GM12878 (cell line): Measurements from ENCODE around the gene ITK. TPM values are rescaled to one million over a fixed set of nuclear protein-coding genes. Genes with fewer than 3 reads are reported as not detected.

Experiments
- ATAC-seq: fragments of 200-7000 bp; cut with Tn5 transposase; 3 replicates; pipeline ENCODE4 v1.9.1; 2020; ENCODE audit warnings: mild to moderate bottlenecking, moderate library complexity
- BruUV-seq: library from RNA; stranded (reverse); fragments of 400-500 nt; replicated peaks from 2 replicates; lab custom pipeline; 2021; lab: Mats Ljungman, UMichigan
- CTCF ChIA-PET: fragments of 300-600 bp; sonication (Branson Sonifier 250); formaldehyde crosslinking; extraction: SDS; loops from one replicate; lab custom pipeline; 2021; ENCODE audit warnings: inconsistent platforms; lab: Yijun Ruan, JAX
- POLR2A ChIA-PET: fragments of 350-600 bp; formaldehyde crosslinking; extraction: SDS; loops from one replicate; lab custom pipeline; 2021; ENCODE audit warnings: inconsistent platforms; lab: Charles Lee
- RAD21 ChIA-PET: fragments of 300-600 bp; sonication (Branson Sonifier 250); formaldehyde crosslinking; loops from one replicate; lab custom pipeline; 2023; ENCODE audit warnings: antibody characterized with exemption; ENCODE audit not compliant: unreplicated experiment; lab: Charles Lee
- SMC1A ChIA-PET: fragments of 300-600 bp; sonication (Branson Sonifier 250); formaldehyde crosslinking; loops from one replicate; lab custom pipeline; 2023; ENCODE audit not compliant: unreplicated experiment, uncharacterized antibody; lab: Charles Lee
- DNase-seq: peaks from one replicate; pipeline ENCODE4 v3.0.0-alpha.2; 2011; ENCODE audit warnings: low read depth, low spot score
- FAIRE-seq: peaks from 3 replicates; lab custom pipeline; 2011; peaks lifted over from hg19 to GRCh38; lab: Jason Lieb, UNC
- H2AFZ ChIP-seq: 2 replicates; pipeline ENCODE4 v1.6.0; 2011; ENCODE audit warnings: low read depth, low read length, control low read depth; ENCODE audit not compliant: control insufficient read depth
- H3K27ac ChIP-seq: 2 replicates; pipeline ENCODE4 v1.5.1; 2011; ENCODE audit warnings: control low read depth; ENCODE audit not compliant: control insufficient read depth, insufficient read depth
- H3K27me3 ChIP-seq, 2 experiments: replicated peaks in 1 of 2; 2 replicates each; pipeline versions ENCODE4 v1.6.0 to v1.6.1; 2011; ENCODE audit warnings: low read length in 1 of 2; ENCODE audit not compliant: control insufficient read depth in 2 of 2, insufficient read depth in 2 of 2
- H3K36me3 ChIP-seq, 2 experiments: 2 replicates each; pipeline ENCODE4 v1.5.1; 2011; ENCODE audit warnings: low read length in 1 of 2; ENCODE audit not compliant: control insufficient read depth in 2 of 2, insufficient read depth in 2 of 2
- H3K4me1 ChIP-seq: 2 replicates; pipeline ENCODE4 v1.6.1; 2011; ENCODE audit warnings: mild to moderate bottlenecking, low read length, moderate library complexity, mixed read lengths; ENCODE audit not compliant: control insufficient read depth, insufficient read depth
- H3K4me2 ChIP-seq: 2 replicates; pipeline ENCODE4 v1.6.0; 2011; ENCODE audit warnings: control low read depth; ENCODE audit not compliant: control insufficient read depth, insufficient read depth
- H3K4me3 ChIP-seq: fragments of 200-600 bp; sonication (generic); 2 replicates; pipeline ENCODE4 v1.5.1; 2016
- H3K79me2 ChIP-seq: 2 replicates; pipeline ENCODE4 v1.6.0; 2011; ENCODE audit warnings: low read length; ENCODE audit not compliant: control insufficient read depth, insufficient read depth
- H3K9ac ChIP-seq: 2 replicates; pipeline ENCODE4 v1.8.0; 2011; ENCODE audit warnings: low read length, control low read depth, mixed read lengths; ENCODE audit not compliant: control insufficient read depth, insufficient read depth
- H3K9me3 ChIP-seq: replicated peaks from 3 replicates; pipeline ENCODE4 v1.5.1; 2011; ENCODE audit warnings: mild to moderate bottlenecking, low read length; ENCODE audit not compliant: control insufficient read depth, insufficient read depth
- H4K20me1 ChIP-seq: 2 replicates; pipeline ENCODE4 v1.6.0; 2011; ENCODE audit not compliant: control insufficient read depth, insufficient read depth
- CREB1 ChIP-seq: IDR thresholded peaks from 2 replicates; pipeline ENCODE4 v1.6.1; 2012; ENCODE audit warnings: low read depth, mild to moderate bottlenecking, inconsistent platforms
- GATAD2B ChIP-seq: fragments of 450-650 bp; conservative IDR thresholded peaks from 2 replicates; pipeline ENCODE4 v1.6.1; 2017; ENCODE audit warnings: low read depth, mild to moderate bottlenecking, moderate library complexity
- JUNB ChIP-seq: IDR thresholded peaks from 2 replicates; pipeline ENCODE4 v1.6.1; 2016; ENCODE audit warnings: antibody characterized with exemption, mild to moderate bottlenecking
- MLLT1 ChIP-seq: fragments of 450-650 bp; IDR thresholded peaks from 2 replicates; pipeline ENCODE4 v1.6.1; 2016; ENCODE audit warnings: mild to moderate bottlenecking
- SPI1 ChIP-seq: IDR thresholded peaks from 2 replicates; pipeline ENCODE4 v1.6.1; 2011; ENCODE audit warnings: low read depth, mild to moderate bottlenecking, low read length, moderate library complexity, borderline replicate concordance; ENCODE audit not compliant: insufficient read depth
- WGBS: methylation state at CpG from one replicate; pipeline ENCODE4 v1.1.6; 2016; ENCODE audit warnings: low lambda C conversion rate; ENCODE audit not compliant: insufficient replicate concordance, insufficient coverage; ENCODE audit errors: missing lambda C conversion rate; 5-methylcytosine and 5-hydroxymethylcytosine counted together
- in situ Hi-C: fragments of 300-500 bp; cut with MboI; formaldehyde crosslinking; loops from 9 replicates; pipeline ENCODE4 v1.14.3; 2018; ENCODE audit warnings: mixed read lengths
- intact Hi-C: fragments of 100-400 bp; cut with micrococcal nuclease; formaldehyde crosslinking; loops from one replicate; pipeline ENCODE4 v1.14.2; 2022; ENCODE audit not compliant: unreplicated experiment
- polyA plus RNA-seq, 11 experiments: library from polyadenylated mRNA; depleted of rRNA in 4 of 11; unstranded in 6 of 11; stranded (reverse) in 5 of 11; fragments of >200 nt; fragmentation: Nextera tagmentation in 4 of 11; fragmentation: Illumina TruSeq in 1 of 11; extraction: Ambion mirVana in 4 of 11; extraction: Trizol in 1 of 11; gene quantifications; 1 replicate in 1 of 11; 2 replicates in 10 of 11; pipeline versions ENCODE4 v1.2.1 to v1.2.3, GENCODE V29; 2011 to 2016; ENCODE audit warnings: inconsistent platforms in 2 of 11, missing spikeins in 2 of 11, low read depth in 1 of 11
- total RNA-seq, 4 experiments: library from RNA; depleted of rRNA in 3 of 4; stranded (reverse); fragments of >200 nt in 3 of 4; fragmentation: Illumina TruSeq in 1 of 4; extraction: Trizol in 1 of 4; gene quantifications; 2 replicates each; pipeline versions ENCODE4 v1.2.1 to v1.2.3, GENCODE V29; 2013 to 2021

ITK gene
- total and polyA plus RNA-seq, 10 of the 15 experiments (the other 5 are each of a cell fraction or from before 2014, with no cell fraction given): 0.05 to 2.4 (median 0.76) TPM

GRCh38 chr5:157187046-157187754, 6.6 kb downstream of the ITK start:
- ChIA-PET CTCF (interaction anchor here (0.5 to 1.1 kb wide), 3 partner anchors 30 to 1359 kb away, joined by 3 to 4 read pairs (median 4); no protein-coding TSS in a partner anchor), SMC1A (interaction anchor here (1.0 to 6.1 kb wide), 5 partner anchors 9 to 66 kb away, joined by 3 to 43 read pairs (median 3); no protein-coding TSS in a partner anchor), RAD21 (no interaction called here), POLR2A (interaction anchor here (0.5 kb wide), 1 partner anchor 19 kb away, joined by 5 read pairs; no protein-coding TSS in a partner anchor)
- no peak for DNase-seq
- no peak overlapping the region for H3K27ac ChIP-seq
- no peaks in the 10 kb centered on the region for H3K36me3 ChIP-seq
- no peaks in the 10 kb centered on the region for H3K79me2 ChIP-seq
- no peaks in the 10 kb centered on the region for H3K27me3 ChIP-seq
- no peak overlapping the region for H3K9ac ChIP-seq
- no peaks in the 10 kb centered on the region for H3K9me3 ChIP-seq
- intact Hi-C loops: no loop called here
- no peak for ATAC-seq
- 0 out of 2 replicates have a peak, but pooled peaks cover 6% of the 10 kb centered on the region for H3K4me1 ChIP-seq
- in situ Hi-C loops: no loop called here
- no TSS peak for BruUV-seq
- no peak overlapping the region for H3K4me2 ChIP-seq
- no peak for TF ChIP-seq MLLT1
- TF ChIP-seq JUNB: no peak
- TF ChIP-seq CREB1: no peak
- no peak for TF ChIP-seq SPI1
- TF ChIP-seq GATAD2B: no peak
- no peak overlapping the region for H3K4me3 ChIP-seq
- H4K20me1 ChIP-seq: no peaks in the 10 kb centered on the region
- no peak overlapping the region for H2AFZ ChIP-seq
- FAIRE-seq: no peak
- WGBS: 69% methylated on average over 5 of the region's 5 CpGs
